GM18511 (cell line): Measurements from ENCODE around the gene RAB20.
"Not testable (repeated sequence)": the region's sequence is repeated elsewhere in the genome, so short reads cannot be mapped to it uniquely, and the experiment has no call there.

Experiments
- ATAC-seq: cut with Tn5 transposase; IDR thresholded peaks from one replicate; pipeline ENCODE4 v1.9.1; 2021; ENCODE audit warnings: mild to moderate bottlenecking, moderate library complexity; ENCODE audit not compliant: unreplicated experiment

The RAB20 gene

GRCh38 chr13:110561344-110562035, at the start of gene RAB20:
Gene RAB20 (minus strand): TSS chr13:110561722. CDS start chr13:110561519, 203 bp downstream.
- ATAC-seq, result peak; percentile 83

- peak; percentile 33 for ATAC-seq
These were observed 49.6 kb upstream of the RAB20 start for GRCh38 chr13:110610955-110611595.

- ATAC-seq, result no peak
These were observed 46.2 kb upstream of the RAB20 start for GRCh38 chr13:110607675-110608224.

- not testable (repeated sequence) for ATAC-seq
These were observed 44.8 kb upstream of the RAB20 start for GRCh38 chr13:110606281-110606680.

- ATAC-seq, result no peak
These were observed 43.6 kb upstream of the RAB20 start for GRCh38 chr13:110605132-110605531.

- no peak for ATAC-seq
These were observed 39.5 kb upstream of the RAB20 start for GRCh38 chr13:110600980-110601379.

- ATAC-seq, result no peak
These were observed 38.8 kb upstream of the RAB20 start for GRCh38 chr13:110600261-110600819.

- no peak for ATAC-seq
These were observed 35.6 kb upstream of the RAB20 start for GRCh38 chr13:110597041-110597689.

- peak; percentile 81 for ATAC-seq
These were observed 32.1 kb upstream of the RAB20 start for GRCh38 chr13:110593430-110594130.

GRCh38 chr13:110592665-110593064, 31.1 kb upstream of the RAB20 start:
- no peak for ATAC-seq

- ATAC-seq, result no peak
These were observed 29.1 kb upstream of the RAB20 start for GRCh38 chr13:110590577-110590976.

GRCh38 chr13:110589793-110590390, 28.4 kb upstream of the RAB20 start:
- ATAC-seq, result no peak

GRCh38 chr13:110583178-110583865, 21.8 kb upstream of the RAB20 start:
- ATAC-seq, result no peak

- ATAC-seq, result no peak
These were observed 21.0 kb upstream of the RAB20 start for GRCh38 chr13:110582421-110582954.

GRCh38 chr13:110581506-110582185, 20.1 kb upstream of the RAB20 start:
- no peak for ATAC-seq

GRCh38 chr13:110580800-110581199, 19.3 kb upstream of the RAB20 start:
- no peak for ATAC-seq

GRCh38 chr13:110578363-110578762, 16.8 kb upstream of the RAB20 start:
- no peak for ATAC-seq

GRCh38 chr13:110576736-110577476, 15.4 kb upstream of the RAB20 start:
- ATAC-seq, result no peak
